ENCODE measurements around the gene NUMA1.

DNA sequence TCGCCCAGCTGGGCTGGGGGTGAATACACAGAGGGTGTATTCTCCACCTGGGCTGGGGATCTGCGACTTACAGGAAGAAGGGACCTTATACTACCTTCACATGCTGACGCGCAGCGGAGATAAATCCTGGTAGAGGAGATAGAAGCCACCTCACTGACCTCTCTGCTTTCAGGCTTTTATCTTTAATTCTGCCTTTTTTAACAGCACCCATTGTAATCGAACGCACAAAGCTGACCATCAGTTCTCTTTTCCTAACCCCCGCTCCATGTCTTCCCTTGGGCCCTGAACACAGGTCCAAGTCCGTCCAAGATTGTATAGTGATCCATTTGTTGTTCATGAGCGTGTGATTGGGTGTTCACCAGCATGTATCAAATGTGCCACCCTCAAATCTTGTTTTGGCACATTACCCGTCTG lies 23.4 kb upstream of the NUMA1 start:
- TF ChIP-seq POLR2A (IDR thresholded peaks at IDR 0.05), result no peak
- TF ChIP-seq, protein P1, sequence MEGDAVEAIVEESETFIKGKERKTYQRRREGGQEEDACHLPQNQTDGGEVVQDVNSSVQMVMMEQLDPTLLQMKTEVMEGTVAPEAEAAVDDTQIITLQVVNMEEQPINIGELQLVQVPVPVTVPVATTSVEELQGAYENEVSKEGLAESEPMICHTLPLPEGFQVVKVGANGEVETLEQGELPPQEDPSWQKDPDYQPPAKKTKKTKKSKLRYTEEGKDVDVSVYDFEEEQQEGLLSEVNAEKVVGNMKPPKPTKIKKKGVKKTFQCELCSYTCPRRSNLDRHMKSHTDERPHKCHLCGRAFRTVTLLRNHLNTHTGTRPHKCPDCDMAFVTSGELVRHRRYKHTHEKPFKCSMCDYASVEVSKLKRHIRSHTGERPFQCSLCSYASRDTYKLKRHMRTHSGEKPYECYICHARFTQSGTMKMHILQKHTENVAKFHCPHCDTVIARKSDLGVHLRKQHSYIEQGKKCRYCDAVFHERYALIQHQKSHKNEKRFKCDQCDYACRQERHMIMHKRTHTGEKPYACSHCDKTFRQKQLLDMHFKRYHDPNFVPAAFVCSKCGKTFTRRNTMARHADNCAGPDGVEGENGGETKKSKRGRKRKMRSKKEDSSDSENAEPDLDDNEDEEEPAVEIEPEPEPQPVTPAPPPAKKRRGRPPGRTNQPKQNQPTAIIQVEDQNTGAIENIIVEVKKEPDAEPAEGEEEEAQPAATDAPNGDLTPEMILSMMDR (IDR thresholded peaks at IDR 0.05), result peak in 1 of 5 experiments; percentile 31

Measured in tibial nerve (tissue), 3 donors.